ENCODE data around the gene RPS6KB1.
A peak's percentile ranks its signal among the peaks of the same experiment; 100 is the strongest.
"Not testable (repeated sequence)": the region's sequence is repeated elsewhere in the genome, so short reads cannot be mapped to it uniquely, and the experiment has no call there.

The RPS6KB1 gene

DNA sequence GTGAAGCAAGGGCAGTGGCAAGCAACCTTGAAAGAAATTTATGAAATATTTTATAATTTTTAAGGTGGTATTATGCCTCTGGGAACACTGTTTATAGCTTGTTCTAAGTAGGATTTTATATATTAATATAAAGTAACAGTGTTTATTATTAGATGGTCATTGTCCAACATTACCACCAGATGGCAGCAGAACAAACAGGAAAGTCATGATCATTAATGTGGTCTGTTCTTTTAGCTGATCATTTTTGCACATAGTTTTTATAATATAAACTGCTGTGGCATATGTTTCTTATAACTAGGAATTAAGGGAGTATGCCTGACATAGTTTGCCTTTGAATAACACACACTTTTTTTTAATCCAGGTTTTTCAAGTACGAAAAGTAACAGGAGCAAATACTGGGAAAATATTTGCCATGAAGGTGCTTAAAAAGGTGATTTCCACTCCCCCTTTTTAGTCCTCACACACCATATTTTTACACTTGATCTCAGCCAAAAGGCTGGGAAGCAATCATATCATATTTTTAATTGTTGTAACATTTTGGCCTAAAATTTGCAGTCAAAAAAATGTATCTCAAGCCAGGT, 21.4 kb downstream of the RPS6KB1 start:
- Histone ChIP-seq H2AFZ (ENCODE audit: low read depth, low read length) (no peak overlapping the region), H3K9ac (ENCODE audit: low read depth, low read length) (no peak overlapping the region), H3K27ac (ENCODE audit: low read length) (no peak overlapping the region), H3K4me3 (ENCODE audit: low read depth in 1 of 2, low read length in 2 of 2) (no peak overlapping the region), H3K9me3 (ENCODE audit: insufficient read depth, low read length, severe bottlenecking) (no peaks in the 10 kb centered on the region), H3K4me1 (ENCODE audit: insufficient read depth, low read length) (no peaks in the 10 kb centered on the region), H3K36me3 (ENCODE audit: insufficient read depth, low read length) (peaks cover 76% of the 10 kb centered on the region), H4K20me1 (ENCODE audit: insufficient read depth, low read length) (no peaks in the 10 kb centered on the region), H3K27me3 (ENCODE audit: insufficient read depth, low read length, poor library complexity) (no peaks in the 10 kb centered on the region), H3K4me2 (ENCODE audit: insufficient read depth, low read length) (no peak overlapping the region), H3K79me2 (ENCODE audit: insufficient read depth, low read length) (peaks cover 19% of the 10 kb centered on the region)
- TF ChIP-seq CTCF (IDR thresholded peaks at IDR 0.05; ENCODE audit: borderline replicate concordance, extremely low read depth, low read length, poor library complexity, severe bottlenecking) (peak; percentile 58), EZH2 (IDR thresholded peaks at IDR 0.05; ENCODE audit: borderline replicate concordance, low read depth, low read length, severe bottlenecking) (no peak)
- peak; percentile 55; the same call in 2 of the 3 replicates for ATAC-seq (ENCODE audit: insufficient read depth, low read depth)
- DNase-seq, result no peak

DNA sequence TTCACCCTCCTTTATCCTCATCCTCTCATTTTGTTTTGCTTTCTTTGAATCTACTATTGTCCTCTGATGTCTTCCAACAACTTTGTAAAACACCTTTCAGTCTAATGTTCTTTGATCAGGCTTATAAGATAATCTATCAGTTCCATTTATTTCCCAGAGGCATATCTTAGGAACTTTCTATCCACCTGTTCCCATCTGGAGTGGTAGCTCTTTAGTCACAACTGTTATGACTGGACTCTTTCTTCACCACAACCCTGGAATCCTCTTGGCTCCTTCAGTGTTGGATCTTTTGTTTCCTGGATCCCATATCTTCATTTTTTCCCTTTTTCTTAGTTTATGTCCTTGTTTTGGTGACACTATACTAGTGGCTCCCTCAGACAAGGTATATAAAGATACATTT, 23.5 kb downstream of the RPS6KB1 start:
- no peaks in the 10 kb centered on the region for H4K20me1 ChIP-seq (ENCODE audit: insufficient read depth, low read length)
- H3K27me3 ChIP-seq (ENCODE audit: insufficient read depth, low read length, poor library complexity), result no peaks in the 10 kb centered on the region
- H2AFZ ChIP-seq (ENCODE audit: low read depth, low read length), result no peak overlapping the region
- no peak overlapping the region for H3K27ac ChIP-seq (ENCODE audit: low read length)
- DNase-seq (no peak), ATAC-seq (ENCODE audit: insufficient read depth, low read depth) (no peak)
- TF ChIP-seq CTCF (IDR thresholded peaks at IDR 0.05; ENCODE audit: borderline replicate concordance, extremely low read depth, low read length, poor library complexity, severe bottlenecking) (no peak), EZH2 (IDR thresholded peaks at IDR 0.05; ENCODE audit: borderline replicate concordance, low read depth, low read length, severe bottlenecking) (no peak)
- H3K79me2 ChIP-seq (ENCODE audit: insufficient read depth, low read length), result peaks cover 7% of the 10 kb centered on the region; the same call in 1 of the 2 replicates
- no peaks in the 10 kb centered on the region for H3K4me1 ChIP-seq (ENCODE audit: insufficient read depth, low read length)
- H3K4me2 ChIP-seq (ENCODE audit: insufficient read depth, low read length), result no peak overlapping the region
- H3K36me3 ChIP-seq (ENCODE audit: insufficient read depth, low read length), result peaks cover 81% of the 10 kb centered on the region
- no peak overlapping the region for H3K4me3 ChIP-seq (ENCODE audit: low read depth in 1 of 2, low read length in 2 of 2)
- no peak overlapping the region for H3K9ac ChIP-seq (ENCODE audit: low read depth, low read length)
- H3K9me3 ChIP-seq (ENCODE audit: insufficient read depth, low read length, severe bottlenecking), result no peaks in the 10 kb centered on the region

GRCh38 chr17:59920637-59921036, 27.7 kb downstream of the RPS6KB1 start:
- H3K4me1 ChIP-seq (ENCODE audit: insufficient read depth, low read length); H4K20me1 ChIP-seq (ENCODE audit: insufficient read depth, low read length); H3K4me2 ChIP-seq (ENCODE audit: insufficient read depth, low read length); H3K9me3 ChIP-seq (ENCODE audit: insufficient read depth, low read length, severe bottlenecking); H3K27ac ChIP-seq (ENCODE audit: low read length); ATAC-seq (ENCODE audit: insufficient read depth, low read depth); H3K27me3 ChIP-seq (ENCODE audit: insufficient read depth, low read length, poor library complexity); DNase-seq; H3K4me3 ChIP-seq (ENCODE audit: low read depth in 1 of 2, low read length in 2 of 2); H2AFZ ChIP-seq (ENCODE audit: low read depth, low read length); H3K9ac ChIP-seq (ENCODE audit: low read depth, low read length); H3K79me2 ChIP-seq (ENCODE audit: insufficient read depth, low read length): not testable (repeated sequence)
- H3K36me3 ChIP-seq (ENCODE audit: insufficient read depth, low read length), result peaks cover 62% of the 10 kb centered on the region

GRCh38 chr17:59930121-59930520, 37.2 kb downstream of the RPS6KB1 start:
- not testable (repeated sequence) for H3K4me2 ChIP-seq (ENCODE audit: insufficient read depth, low read length); H3K27me3 ChIP-seq (ENCODE audit: insufficient read depth, low read length, poor library complexity); H3K9me3 ChIP-seq (ENCODE audit: insufficient read depth, low read length, severe bottlenecking); H3K4me1 ChIP-seq (ENCODE audit: insufficient read depth, low read length); H3K27ac ChIP-seq (ENCODE audit: low read length); ATAC-seq (ENCODE audit: insufficient read depth, low read depth); H3K79me2 ChIP-seq (ENCODE audit: insufficient read depth, low read length); H2AFZ ChIP-seq (ENCODE audit: low read depth, low read length); DNase-seq; H4K20me1 ChIP-seq (ENCODE audit: insufficient read depth, low read length); H3K4me3 ChIP-seq (ENCODE audit: low read depth in 1 of 2, low read length in 2 of 2); H3K9ac ChIP-seq (ENCODE audit: low read depth, low read length)
- H3K36me3 ChIP-seq (ENCODE audit: insufficient read depth, low read length), result peaks cover 61% of the 10 kb centered on the region

DNA sequence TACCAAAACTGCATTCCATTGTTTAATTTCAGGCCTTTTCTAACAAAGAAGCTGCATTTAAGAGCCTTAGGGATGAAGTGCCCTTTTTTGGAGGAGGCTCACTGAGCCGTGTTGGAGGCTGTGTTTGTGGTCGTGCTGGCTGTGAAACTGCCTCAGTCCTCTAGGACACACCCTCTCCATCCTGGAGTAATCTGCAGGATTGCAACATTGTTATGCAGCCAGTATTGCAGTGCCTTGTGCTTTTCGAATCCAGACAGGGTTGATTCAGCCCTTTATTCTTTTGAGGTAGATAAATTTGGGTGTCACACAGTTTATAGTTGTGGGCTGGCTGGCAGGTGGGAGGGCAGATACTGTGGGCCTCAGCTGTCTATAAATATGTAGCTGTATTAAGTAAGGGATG, 37.8 kb downstream of the RPS6KB1 start:
- H3K4me1 ChIP-seq (ENCODE audit: insufficient read depth, low read length); H3K4me2 ChIP-seq (ENCODE audit: insufficient read depth, low read length); H3K9me3 ChIP-seq (ENCODE audit: insufficient read depth, low read length, severe bottlenecking); H3K27ac ChIP-seq (ENCODE audit: low read length); H4K20me1 ChIP-seq (ENCODE audit: insufficient read depth, low read length); H3K4me3 ChIP-seq (ENCODE audit: low read depth in 1 of 2, low read length in 2 of 2); H2AFZ ChIP-seq (ENCODE audit: low read depth, low read length); H3K27me3 ChIP-seq (ENCODE audit: insufficient read depth, low read length, poor library complexity); H3K79me2 ChIP-seq (ENCODE audit: insufficient read depth, low read length); ATAC-seq (ENCODE audit: insufficient read depth, low read depth); DNase-seq; H3K9ac ChIP-seq (ENCODE audit: low read depth, low read length): not testable (repeated sequence)
- H3K36me3 ChIP-seq (ENCODE audit: insufficient read depth, low read length), result peaks cover 62% of the 10 kb centered on the region

DNA sequence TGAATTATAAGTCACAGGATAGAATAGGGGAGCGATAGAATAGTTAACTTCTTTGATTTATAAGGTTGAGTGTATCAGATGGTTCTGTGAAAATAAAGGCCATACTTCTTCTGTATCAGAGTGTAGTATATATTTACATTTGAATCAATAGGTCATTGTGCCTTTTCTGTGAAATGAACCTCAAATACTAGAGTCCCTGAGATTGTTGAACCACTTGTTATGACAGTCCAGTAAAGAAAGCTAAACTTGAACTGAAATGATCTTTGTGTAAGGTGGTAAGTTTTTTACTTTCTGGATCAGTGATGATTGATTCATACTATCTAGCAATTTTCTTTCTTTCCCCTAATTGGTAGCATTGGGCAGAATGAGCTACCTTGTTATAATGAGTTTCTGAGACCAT, 40.4 kb downstream of the RPS6KB1 start:
- not testable (repeated sequence) for H3K9ac ChIP-seq (ENCODE audit: low read depth, low read length); H3K27ac ChIP-seq (ENCODE audit: low read length); H2AFZ ChIP-seq (ENCODE audit: low read depth, low read length); H3K4me1 ChIP-seq (ENCODE audit: insufficient read depth, low read length); H4K20me1 ChIP-seq (ENCODE audit: insufficient read depth, low read length); H3K79me2 ChIP-seq (ENCODE audit: insufficient read depth, low read length); H3K27me3 ChIP-seq (ENCODE audit: insufficient read depth, low read length, poor library complexity); H3K9me3 ChIP-seq (ENCODE audit: insufficient read depth, low read length, severe bottlenecking); DNase-seq; H3K4me3 ChIP-seq (ENCODE audit: low read depth in 1 of 2, low read length in 2 of 2); ATAC-seq (ENCODE audit: insufficient read depth, low read depth); H3K4me2 ChIP-seq (ENCODE audit: insufficient read depth, low read length)
- peaks cover 63% of the 10 kb centered on the region; the same call in 1 of the 2 replicates for H3K36me3 ChIP-seq (ENCODE audit: insufficient read depth, low read length)

DNA sequence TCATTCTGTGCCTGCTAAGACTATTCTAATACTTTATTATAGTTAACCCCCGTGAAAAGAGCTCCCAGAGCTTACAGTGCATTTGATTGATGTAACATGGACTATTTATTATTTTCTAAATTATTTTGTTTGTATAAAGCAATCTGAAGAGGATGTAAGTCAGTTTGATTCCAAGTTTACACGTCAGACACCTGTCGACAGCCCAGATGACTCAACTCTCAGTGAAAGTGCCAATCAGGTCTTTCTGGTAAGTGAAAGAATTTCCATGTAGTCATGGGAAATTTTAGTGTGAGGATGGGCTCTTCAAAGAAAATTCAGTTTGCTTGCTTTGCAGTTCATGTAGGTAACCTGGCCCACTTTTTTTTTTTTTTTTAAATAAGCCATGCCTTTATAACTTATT, 47.8 kb downstream of the RPS6KB1 start:
- peaks cover 73% of the 10 kb centered on the region for H3K36me3 ChIP-seq (ENCODE audit: insufficient read depth, low read length)
- H3K9ac ChIP-seq (ENCODE audit: low read depth, low read length); H3K79me2 ChIP-seq (ENCODE audit: insufficient read depth, low read length); ATAC-seq (ENCODE audit: insufficient read depth, low read depth); H3K9me3 ChIP-seq (ENCODE audit: insufficient read depth, low read length, severe bottlenecking); H2AFZ ChIP-seq (ENCODE audit: low read depth, low read length); H3K4me3 ChIP-seq (ENCODE audit: low read depth in 1 of 2, low read length in 2 of 2); H3K4me1 ChIP-seq (ENCODE audit: insufficient read depth, low read length); H3K4me2 ChIP-seq (ENCODE audit: insufficient read depth, low read length); DNase-seq; H3K27me3 ChIP-seq (ENCODE audit: insufficient read depth, low read length, poor library complexity); H3K27ac ChIP-seq (ENCODE audit: low read length); H4K20me1 ChIP-seq (ENCODE audit: insufficient read depth, low read length): not testable (repeated sequence)
